ENCODE measurements around the gene EDARADD. TPM values are rescaled to one million over a fixed set of nuclear protein-coding genes. Genes with fewer than 3 reads are reported as not detected.

The EDARADD gene
- total and polyA plus RNA-seq, 2 of the 8 experiments (the other 6 are each of a cell fraction or from before 2014, with no cell fraction given): 3.4 to 6.1 TPM

- TF ChIP-seq, protein P1, sequence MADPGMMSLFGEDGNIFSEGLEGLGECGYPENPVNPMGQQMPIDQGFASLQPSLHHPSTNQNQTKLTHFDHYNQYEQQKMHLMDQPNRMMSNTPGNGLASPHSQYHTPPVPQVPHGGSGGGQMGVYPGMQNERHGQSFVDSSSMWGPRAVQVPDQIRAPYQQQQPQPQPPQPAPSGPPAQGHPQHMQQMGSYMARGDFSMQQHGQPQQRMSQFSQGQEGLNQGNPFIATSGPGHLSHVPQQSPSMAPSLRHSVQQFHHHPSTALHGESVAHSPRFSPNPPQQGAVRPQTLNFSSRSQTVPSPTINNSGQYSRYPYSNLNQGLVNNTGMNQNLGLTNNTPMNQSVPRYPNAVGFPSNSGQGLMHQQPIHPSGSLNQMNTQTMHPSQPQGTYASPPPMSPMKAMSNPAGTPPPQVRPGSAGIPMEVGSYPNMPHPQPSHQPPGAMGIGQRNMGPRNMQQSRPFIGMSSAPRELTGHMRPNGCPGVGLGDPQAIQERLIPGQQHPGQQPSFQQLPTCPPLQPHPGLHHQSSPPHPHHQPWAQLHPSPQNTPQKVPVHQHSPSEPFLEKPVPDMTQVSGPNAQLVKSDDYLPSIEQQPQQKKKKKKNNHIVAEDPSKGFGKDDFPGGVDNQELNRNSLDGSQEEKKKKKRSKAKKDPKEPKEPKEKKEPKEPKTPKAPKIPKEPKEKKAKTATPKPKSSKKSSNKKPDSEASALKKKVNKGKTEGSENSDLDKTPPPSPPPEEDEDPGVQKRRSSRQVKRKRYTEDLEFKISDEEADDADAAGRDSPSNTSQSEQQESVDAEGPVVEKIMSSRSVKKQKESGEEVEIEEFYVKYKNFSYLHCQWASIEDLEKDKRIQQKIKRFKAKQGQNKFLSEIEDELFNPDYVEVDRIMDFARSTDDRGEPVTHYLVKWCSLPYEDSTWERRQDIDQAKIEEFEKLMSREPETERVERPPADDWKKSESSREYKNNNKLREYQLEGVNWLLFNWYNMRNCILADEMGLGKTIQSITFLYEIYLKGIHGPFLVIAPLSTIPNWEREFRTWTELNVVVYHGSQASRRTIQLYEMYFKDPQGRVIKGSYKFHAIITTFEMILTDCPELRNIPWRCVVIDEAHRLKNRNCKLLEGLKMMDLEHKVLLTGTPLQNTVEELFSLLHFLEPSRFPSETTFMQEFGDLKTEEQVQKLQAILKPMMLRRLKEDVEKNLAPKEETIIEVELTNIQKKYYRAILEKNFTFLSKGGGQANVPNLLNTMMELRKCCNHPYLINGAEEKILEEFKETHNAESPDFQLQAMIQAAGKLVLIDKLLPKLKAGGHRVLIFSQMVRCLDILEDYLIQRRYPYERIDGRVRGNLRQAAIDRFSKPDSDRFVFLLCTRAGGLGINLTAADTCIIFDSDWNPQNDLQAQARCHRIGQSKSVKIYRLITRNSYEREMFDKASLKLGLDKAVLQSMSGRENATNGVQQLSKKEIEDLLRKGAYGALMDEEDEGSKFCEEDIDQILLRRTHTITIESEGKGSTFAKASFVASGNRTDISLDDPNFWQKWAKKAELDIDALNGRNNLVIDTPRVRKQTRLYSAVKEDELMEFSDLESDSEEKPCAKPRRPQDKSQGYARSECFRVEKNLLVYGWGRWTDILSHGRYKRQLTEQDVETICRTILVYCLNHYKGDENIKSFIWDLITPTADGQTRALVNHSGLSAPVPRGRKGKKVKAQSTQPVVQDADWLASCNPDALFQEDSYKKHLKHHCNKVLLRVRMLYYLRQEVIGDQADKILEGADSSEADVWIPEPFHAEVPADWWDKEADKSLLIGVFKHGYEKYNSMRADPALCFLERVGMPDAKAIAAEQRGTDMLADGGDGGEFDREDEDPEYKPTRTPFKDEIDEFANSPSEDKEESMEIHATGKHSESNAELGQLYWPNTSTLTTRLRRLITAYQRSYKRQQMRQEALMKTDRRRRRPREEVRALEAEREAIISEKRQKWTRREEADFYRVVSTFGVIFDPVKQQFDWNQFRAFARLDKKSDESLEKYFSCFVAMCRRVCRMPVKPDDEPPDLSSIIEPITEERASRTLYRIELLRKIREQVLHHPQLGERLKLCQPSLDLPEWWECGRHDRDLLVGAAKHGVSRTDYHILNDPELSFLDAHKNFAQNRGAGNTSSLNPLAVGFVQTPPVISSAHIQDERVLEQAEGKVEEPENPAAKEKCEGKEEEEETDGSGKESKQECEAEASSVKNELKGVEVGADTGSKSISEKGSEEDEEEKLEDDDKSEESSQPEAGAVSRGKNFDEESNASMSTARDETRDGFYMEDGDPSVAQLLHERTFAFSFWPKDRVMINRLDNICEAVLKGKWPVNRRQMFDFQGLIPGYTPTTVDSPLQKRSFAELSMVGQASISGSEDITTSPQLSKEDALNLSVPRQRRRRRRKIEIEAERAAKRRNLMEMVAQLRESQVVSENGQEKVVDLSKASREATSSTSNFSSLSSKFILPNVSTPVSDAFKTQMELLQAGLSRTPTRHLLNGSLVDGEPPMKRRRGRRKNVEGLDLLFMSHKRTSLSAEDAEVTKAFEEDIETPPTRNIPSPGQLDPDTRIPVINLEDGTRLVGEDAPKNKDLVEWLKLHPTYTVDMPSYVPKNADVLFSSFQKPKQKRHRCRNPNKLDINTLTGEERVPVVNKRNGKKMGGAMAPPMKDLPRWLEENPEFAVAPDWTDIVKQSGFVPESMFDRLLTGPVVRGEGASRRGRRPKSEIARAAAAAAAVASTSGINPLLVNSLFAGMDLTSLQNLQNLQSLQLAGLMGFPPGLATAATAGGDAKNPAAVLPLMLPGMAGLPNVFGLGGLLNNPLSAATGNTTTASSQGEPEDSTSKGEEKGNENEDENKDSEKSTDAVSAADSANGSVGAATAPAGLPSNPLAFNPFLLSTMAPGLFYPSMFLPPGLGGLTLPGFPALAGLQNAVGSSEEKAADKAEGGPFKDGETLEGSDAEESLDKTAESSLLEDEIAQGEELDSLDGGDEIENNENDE (IDR thresholded peaks at IDR 0.05; ENCODE audit: insufficient replicate concordance, low read length): no peak
- no peak for TF ChIP-seq RBBP5 (IDR thresholded peaks at IDR 0.05; ENCODE audit: borderline replicate concordance, low read depth, low read length)
- TF ChIP-seq, protein P2, sequence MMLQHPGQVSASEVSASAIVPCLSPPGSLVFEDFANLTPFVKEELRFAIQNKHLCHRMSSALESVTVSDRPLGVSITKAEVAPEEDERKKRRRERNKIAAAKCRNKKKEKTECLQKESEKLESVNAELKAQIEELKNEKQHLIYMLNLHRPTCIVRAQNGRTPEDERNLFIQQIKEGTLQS (IDR thresholded peaks at IDR 0.05; ENCODE audit: insufficient read depth, low read depth, low read length): no peak
- TF ChIP-seq NRF1 (IDR thresholded peaks at IDR 0.05; ENCODE audit: low read depth, low read length): no peak
- no peak for TF ChIP-seq SP1 (IDR thresholded peaks at IDR 0.05; ENCODE audit: low read depth, low read length)
- no peak for TF ChIP-seq EP300 (IDR thresholded peaks at IDR 0.05; ENCODE audit: borderline replicate concordance in 1 of 2, low read depth in 2 of 2, low read length in 2 of 2)
- peak; percentile 77 for TF ChIP-seq YY1 (IDR thresholded peaks at IDR 0.05; ENCODE audit: low read depth, low read length)
- peak in 1 of 2 experiments; percentile 64; a peak in 2 of 4 replicates for TF ChIP-seq SIN3A (conservative IDR thresholded peaks at IDR 0.05 in 1 of 2, IDR thresholded peaks at IDR 0.05 in 1 of 2; ENCODE audit: low read depth in 1 of 2, low read length in 2 of 2)
These were observed 130.2 kb downstream of the EDARADD start (continued) for GRCh38 chr1:236524142-236524894.
